ENCODE measurements around the gene CCNJL.
"Not testable (repeated sequence)": the region's sequence is repeated elsewhere in the genome, so short reads cannot be mapped to it uniquely, and the experiment has no call there.

The CCNJL gene, protein sequence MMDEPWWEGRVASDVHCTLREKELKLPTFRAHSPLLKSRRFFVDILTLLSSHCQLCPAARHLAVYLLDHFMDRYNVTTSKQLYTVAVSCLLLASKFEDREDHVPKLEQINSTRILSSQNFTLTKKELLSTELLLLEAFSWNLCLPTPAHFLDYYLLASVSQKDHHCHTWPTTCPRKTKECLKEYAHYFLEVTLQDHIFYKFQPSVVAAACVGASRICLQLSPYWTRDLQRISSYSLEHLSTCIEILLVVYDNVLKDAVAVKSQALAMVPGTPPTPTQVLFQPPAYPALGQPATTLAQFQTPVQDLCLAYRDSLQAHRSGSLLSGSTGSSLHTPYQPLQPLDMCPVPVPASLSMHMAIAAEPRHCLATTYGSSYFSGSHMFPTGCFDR
- 0 to 0.04 reads per million in 2 experiments for total RNA-seq

DNA sequence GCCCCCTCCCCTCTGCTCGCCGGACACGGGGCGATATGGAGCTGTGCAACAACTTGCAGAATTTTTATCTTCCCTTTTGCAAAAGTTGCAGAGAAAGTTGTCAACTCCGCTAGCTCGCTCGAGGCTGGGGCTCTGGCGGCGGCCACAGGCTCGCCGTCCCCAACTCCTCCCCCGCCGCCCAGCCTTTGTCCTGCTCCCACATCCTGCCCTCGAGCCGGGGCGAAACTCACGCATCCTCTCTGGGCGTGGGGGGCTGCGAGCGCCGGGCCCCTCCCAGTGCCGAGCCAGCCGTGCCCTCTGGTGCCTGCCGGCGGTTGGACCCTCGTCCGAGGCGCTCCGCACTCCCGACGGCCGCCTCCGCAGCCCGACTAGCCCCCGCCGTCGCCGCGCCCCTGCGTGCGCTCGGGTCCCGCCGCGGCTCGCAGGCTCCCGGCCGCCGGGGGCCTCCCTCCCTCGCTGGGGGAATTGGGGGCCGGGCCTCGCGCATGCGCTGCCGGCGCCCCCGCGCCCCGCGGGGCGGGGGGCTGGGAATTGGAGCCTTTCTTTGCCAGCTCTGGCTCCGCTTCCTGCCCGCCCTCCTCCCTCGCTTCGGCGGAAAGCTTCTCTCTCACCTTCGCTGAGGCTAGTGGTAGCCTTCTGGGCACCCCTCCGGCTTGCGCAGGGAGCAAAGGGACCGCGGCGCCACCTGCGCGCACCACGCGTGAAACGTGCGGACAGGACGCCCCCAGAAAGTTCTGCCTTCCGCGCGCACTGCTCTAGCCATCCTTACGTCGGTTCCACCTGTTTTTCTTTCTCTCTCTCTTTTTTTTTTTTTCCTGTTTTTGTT is at the start of gene CCNJL:
Gene CCNJL, minus strand, starts transcription at position 431 of the 826 bp plus-strand sequence. CDS start 641 bp downstream, outside the sequence.
- DNase-seq (ENCODE audit: low read depth): no peak

DNA sequence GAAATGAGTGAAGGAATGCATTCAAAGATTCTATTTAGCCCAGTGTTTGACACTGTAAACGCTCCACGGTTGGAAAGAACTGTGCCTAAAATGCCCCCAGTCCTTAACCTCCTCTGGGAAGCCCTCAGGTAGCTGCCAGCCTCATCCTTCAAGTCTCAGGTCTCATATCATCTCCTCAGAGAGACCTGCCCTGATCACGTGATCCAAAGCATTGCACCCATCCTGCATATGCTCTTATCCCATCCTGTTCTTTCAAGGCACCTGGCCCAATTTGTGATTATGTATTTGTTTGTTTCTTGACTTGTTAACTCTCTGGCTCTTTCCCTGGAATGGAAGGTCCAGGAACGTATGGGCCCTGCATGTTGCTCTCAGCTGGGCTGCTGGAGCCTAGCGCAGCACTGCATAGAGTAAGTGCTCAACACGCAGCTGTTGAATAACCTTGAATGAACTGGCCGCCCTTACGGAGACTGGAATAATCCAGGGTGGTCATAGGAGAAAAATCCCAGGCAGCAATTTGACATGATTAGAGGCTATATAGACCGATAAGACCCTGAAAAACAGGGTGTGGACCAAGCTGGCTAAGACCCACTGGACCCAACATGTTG is 49.4 kb upstream of the CCNJL start:
- no peak for DNase-seq (ENCODE audit: low read depth)

DNA sequence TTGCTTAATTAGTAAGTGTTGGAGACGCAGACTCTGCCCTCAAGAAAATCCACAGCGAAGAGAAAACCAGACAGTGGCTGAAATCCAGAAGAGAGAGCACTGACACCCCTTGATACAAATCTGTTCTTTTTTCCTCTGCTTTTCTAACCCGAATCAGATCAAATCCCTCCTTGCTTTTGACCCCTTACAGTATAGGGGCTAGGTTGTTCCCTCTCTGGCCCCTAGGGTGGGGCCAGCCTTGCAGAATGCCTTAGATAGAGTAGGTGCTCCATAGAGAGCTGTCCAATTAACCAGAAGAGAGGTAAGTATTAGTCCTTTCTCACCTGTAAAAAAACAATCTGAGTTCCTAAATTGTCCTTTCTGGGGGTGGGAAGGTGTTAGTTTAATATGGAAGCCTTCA is 47.9 kb upstream of the CCNJL start:
- DNase-seq (ENCODE audit: low read depth): no peak

DNA sequence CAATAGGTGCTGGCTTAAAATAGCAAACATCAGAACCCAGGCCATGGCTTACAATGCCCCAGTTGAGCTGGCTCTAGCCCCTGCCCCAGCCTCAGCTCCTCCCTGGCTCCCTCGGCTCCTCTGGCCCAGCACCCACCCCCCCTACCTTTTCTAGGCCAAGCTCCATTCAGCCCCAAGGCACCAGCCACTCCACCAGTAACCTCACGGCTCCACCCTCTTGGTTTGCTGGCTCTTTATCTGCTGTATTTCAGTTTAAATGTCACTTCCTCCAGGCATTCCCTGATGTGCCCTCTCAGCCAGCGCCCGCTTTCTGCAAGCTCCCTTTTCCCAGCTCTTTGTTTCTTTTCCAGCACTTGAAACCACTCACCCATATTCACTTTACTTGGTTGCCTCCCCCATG is 47.5 kb upstream of the CCNJL start:
- DNase-seq (ENCODE audit: low read depth): no peak

DNA sequence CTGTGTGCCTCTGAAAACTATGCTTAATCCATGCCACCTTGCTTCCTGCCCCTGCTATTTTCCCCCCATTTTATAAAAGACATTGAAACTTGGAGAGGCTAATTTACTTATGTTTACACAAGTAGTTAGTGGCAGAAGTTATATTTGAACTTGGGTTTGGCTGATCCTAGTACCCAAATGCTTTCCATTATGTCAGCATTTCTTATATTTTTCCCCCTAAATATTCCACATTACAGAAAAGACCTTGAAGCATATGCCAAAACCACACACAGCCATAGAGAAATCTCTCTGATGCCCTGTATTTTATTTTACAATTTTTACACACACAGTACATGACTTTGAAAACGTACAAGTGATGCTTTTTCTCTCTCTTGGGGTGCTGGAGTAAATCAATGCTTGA is 46.9 kb upstream of the CCNJL start:
- no peak for DNase-seq (ENCODE audit: low read depth)

DNA sequence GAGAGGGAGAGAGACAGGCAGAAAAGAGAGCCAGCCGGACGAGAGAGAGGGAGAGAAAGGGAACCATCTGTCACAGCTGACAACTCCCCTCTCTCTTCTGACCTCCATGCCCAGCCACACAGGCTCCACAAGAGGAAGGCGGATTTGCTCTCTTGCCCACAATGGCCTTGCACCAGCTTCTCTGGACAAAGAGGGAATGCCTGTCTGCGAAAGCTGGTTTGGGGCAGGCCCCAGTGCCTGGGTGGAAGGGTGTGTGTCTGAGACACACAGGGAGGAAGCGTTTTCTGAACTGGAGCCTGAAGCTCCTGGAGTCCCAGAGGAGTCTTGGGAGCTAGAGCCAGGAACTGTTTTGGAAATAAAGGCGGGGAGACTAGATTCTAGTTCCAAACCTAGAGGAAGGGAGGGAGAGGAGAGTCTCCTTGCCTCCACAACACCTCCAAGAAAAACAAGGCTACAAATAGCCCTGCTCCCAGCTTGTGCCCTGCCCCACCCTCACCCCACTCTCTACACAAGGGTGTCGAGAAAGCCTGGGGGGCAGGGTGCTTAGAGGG is 45.6 kb upstream of the CCNJL start:
- DNase-seq (ENCODE audit: low read depth): no peak

DNA sequence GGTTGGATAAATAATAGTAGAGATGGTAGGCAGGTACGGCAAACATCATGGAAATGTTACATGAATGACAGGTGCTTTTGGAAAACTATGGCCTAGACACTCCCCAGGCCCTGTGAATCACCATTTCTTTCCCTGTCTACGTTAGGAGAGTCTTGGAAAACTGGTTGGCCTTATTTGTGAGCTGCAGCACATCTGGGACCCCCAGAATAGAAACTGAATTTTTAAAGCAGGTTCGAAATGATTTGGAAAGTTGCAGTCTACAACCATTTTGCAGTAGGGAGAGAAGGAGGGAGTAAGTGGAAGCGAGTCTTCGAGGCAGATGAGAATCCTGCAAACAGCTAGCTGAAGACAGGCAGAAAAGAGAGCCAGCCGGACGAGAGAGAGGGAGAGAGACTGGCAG is 45.0 kb upstream of the CCNJL start:
- DNase-seq (ENCODE audit: low read depth): no peak

DNA sequence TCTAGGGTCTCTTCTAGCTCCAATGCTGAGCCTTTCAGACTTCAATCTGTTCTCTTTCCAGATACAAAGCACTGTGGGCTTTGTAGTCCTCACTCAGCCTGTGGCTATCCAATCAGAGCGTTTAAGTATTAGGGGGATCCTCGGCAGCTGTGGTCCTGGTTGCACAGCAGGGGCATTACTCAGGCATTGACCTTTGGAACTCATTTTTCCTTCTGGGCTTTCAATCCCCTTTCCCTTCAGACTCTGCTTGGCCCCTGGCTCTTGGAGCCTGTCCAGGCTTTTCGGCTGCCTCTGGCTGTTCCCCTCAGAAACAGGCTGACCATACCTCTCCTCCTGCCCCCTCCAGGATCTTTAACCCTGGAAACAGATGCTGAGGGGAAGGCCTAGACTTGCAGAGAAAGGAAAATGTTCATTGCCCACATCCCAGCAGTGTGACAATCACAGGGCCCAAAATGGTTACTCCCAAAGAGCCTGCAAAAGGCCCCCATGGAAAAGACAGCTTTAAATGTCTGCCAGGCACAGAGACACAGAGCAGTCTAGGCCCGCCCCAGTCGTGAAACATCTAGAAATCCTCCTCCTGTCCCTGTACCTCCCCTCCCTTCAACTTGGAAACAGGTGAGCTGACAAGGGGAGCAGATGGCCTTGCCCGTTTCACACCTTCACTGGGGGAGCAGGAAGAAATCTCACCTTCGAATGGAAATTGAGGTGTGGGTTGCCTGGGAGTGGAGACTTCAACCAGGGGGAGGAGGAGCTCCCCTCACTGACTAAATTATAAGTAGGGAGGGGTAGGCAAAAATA is 44.4 kb upstream of the CCNJL start:
- DNase-seq (ENCODE audit: low read depth): no peak

DNA sequence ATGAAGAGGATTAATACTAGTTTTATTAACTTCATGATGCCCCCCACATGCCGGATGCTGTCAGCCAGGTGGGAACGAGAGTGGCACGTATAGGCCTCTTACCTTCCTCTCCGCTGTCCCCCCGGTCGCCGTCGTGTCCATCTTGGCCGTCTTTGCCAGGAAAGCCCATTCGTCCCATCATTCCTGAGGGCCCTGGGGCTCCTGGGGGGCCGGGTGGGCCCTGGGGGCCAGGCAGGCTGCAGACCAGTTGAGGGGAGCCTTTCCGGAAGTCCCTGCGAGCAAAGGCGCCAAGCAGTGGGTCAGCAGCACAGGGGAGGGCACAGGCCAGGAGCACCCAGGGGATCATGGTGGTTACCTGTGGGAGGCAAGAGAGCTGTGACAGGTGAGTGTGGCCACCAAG is 42.3 kb upstream of the CCNJL start:
- DNase-seq (ENCODE audit: low read depth): no peak

DNA sequence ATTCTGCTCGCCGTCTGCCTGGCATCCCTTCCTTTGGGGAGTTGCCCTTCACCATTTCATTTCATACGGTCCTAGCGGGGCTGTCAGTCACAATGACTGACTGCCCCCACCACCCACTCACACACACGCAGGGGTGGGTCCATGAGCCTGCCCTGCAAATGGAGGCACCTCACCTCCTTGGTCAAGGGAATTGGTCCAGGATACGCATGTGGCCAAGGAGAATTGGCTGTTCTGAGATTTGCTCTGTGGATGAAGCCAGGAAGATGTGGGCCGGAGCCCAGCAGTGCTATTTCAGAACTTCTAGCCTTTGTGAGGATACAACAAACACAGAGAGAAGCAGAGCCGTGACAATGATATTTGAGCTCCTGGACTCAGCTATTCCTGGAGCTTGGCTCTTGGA is 41.0 kb upstream of the CCNJL start:
- DNase-seq (ENCODE audit: low read depth): no peak

DNA sequence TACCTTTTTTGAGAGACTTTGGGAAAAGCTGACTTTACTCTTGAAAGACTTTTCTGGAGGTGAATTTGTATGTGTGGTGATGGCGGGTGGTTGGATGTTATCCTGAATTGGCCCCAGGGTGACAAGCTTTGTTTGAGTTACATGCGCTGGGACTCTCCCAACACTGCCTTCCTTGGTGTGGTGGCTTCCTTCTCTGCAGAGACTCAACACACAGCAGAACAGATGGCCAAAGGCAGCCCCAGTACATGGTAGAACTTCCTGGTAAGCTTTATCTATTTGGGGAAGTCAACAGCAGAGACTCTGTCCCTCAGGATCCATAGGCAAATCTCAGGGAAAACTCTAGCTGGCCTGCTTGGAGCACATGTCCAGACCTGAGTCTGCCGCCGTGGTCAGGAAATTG is 39.9 kb upstream of the CCNJL start:
- no peak for DNase-seq (ENCODE audit: low read depth)

DNA sequence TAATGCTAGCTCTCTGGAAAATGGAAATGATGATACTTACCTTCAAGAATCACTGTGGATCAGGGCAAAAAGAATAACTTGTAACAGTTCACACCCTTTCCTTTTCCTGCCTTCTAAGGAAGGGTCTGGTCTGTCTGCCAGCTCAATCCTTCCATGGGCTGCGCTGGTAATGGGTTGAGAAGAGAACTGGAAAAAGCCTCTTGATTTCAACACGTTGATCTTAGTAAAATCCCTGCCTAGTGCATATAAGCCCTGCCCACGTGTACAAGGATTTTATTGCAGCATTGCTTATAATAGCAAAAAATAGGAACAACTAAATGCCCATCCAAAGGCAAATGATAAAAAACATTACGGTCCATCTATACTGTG is 37.6 kb upstream of the CCNJL start:
- DNase-seq (ENCODE audit: low read depth): no peak

DNA sequence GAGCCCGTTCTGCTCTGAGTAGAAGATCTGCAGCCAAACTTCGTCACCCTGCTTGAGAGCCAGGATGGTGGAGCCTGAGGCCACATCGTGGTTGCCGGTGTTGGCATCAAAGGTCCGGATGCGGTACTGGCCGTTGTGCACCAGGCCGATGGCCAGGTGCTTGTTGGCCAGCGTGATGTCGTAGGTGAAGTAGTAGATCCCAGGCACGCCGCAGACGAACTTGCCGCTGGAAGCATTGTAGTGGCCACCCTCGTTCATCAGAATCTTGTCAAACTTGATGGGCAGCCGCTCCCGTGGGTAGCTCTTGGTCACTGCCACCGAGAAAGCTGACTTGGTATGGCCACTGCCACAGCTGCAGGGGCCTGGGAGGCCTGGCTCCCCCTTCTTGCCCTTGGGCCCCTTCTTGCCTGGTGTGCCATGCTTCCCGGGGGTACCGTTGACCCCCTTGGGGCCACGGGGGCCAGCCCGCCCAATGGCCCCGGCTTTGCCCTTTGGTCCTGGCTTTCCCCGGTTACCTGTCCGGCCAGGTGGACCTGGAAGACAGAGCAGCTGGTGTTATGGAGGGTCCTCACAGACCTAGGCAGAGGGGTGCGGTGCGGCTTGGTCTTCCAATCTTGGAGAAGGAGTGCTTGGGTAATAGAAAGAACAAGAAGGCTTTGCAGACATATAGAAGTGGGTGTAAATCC is 37.0 kb upstream of the CCNJL start:
- no peak for DNase-seq (ENCODE audit: low read depth)

DNA sequence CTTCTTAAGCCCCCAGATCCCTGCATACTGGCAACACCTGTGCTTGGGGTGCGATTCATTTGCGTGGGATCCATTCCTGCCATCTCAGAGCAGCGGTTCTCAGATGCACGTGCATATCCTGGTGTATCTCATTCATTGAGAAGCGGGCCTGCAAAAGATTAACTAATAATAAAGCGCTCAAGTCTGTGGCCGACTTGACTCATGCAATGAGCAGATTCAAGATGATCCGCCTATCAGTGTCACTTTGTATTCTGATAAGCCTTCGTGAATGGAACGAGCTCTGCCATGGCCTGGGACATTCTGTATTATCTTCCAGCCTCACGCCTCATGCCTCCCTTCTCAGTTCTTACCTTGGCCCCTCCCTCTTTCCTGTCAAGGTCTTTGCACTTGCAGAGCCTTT is 35.7 kb upstream of the CCNJL start:
- DNase-seq (ENCODE audit: low read depth): no peak

DNA sequence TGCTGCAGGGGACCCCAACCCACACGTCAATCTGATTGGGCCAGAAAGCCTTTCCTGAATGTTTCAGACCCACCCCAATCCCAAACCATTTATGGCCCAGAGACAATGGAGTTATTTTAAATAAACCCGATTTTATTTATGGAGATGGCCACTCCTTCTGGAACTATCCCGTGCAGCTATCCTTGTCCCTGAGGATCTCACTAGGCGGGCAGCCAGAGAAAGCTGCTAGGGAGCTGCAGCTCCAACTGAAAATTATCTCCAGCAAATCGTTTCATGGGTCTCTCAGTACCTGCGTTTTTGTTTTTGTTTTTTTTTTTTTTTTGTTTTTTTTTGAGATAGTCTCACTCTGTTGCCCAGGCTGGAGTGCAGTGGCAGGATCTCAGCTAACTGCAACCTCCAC is 35.1 kb upstream of the CCNJL start:
- no peak for DNase-seq (ENCODE audit: low read depth)

DNA sequence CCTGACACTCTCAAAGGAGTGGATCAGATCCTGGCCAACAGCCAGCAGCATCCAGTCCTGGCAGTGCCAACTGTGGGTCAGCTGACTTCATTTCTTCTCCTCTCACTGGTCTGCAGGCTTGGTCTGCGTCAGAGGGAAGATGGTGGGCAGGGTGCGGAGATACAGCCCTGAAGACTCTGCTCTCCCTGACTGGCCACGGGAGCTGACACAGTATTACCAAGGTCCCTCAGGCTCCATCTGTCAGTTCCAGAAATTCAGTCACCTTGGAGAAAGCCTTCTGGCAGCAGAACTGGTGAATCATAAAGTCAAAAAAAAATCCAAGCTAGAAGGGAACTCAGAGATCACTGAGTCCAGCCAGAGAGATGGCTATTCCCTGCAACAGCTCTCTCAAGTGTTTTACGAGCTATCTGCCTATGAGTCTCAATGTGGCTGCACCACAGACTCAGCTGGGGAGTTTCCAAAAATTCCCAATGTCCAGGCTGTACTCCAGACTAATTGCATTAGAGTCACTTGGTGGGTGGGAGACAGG is 30.1 kb upstream of the CCNJL start:
- no peak for DNase-seq (ENCODE audit: low read depth)

DNA sequence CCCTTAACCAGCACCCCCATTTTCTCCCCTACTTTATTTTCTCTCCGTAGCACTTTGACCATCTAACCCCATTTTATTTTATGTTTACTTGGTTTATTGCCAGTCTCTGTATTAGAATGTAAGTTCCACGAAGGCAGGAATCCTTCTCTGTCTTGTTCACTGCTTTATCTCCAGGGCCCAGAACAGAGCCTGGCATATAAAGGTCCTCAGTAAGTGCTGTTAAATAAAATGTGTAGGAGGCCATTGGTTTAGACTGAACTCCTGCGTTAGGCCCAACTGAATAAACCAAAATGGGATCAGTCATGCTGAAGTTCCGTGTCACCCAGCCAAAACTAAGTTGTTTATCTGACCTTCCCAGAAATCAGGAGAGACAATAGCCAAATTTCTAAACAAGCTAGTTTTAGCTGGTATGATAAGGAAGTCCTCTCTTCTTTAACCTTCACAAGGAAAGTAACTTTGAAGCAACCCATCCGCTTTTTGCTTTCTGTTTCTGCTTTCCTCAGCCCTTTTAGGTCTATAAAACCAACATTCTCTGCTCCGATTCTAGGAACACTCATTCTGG is 29.0 kb upstream of the CCNJL start:
- no peak for DNase-seq (ENCODE audit: low read depth)

DNA sequence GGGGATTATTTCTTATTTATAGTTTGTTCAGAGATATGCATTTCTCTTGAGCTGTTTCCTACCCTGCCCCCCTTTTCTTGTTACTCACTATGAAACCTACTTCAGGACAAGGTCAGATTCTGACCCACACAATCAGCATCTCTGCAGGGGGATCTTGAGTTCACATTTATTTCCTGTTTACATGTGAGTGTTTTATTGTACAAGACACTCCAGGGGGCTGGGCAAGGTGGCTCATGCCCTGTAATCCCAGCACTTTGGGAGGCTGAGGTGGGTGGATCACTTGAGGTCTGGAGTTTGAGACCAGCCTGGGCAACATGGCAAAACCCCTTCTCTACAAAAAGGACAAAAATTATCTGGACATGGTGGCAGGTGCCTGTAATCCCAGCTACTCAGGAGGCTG is 28.1 kb upstream of the CCNJL start:
- DNase-seq (ENCODE audit: low read depth): not testable (repeated sequence)

DNA sequence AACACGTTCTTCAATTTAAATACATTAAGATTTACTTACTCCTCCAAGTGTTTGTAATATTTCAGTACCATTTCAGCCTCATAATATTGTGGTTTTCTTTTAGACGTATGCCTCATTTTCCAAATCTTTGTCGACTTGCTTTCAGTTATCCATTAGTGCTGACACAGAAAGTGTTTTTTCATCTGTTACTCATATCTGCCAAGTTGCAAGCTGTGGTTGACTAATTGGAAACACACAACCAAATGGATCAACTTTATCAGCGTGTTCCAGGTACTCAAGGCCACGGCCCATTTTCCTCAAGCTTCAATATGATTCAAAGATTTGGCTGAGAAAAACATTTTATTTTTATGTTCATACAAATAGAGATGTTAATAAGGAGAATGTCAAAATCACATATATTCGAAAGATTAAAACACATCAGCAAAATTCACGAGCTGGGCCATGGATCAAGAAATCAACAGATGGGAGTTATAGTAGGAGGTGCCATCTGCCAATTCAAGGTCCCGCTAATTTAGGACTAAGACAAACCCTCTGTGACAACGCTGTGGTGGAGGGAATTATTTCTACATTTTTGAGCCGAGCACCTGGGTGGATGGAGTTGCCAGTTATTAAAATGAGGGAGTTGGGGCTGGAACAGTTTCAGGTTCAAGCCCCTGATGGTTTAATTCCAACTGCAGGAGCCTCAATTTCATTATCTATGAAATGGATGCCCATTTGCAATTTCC is 27.2 kb upstream of the CCNJL start:
- DNase-seq (ENCODE audit: low read depth): no peak

DNA sequence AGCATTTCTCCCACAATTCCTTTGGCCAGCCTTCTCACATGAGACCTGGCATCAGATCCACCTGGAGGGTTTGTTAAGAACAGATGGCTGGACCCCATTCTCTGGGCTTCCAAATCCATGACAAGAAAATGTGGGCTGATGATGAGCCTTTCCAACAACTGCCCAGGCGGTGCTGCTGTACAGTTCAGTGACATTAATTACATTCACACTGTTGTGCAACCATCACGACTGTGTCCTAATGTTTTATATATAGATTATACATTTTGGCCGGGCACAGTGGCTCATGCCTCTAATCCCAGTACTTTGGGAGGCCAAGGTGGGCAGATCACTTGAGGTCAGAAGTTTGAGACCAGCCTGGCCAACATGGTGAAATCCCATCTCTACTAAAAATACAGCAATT is 22.4 kb upstream of the CCNJL start:
- not testable (repeated sequence) for DNase-seq (ENCODE audit: low read depth)

Measured in T follicular helper cell (primary cell).